AG04449 (cell line): ENCODE measurements around the gene L3HYPDH.
A peak's percentile ranks its signal among the peaks of the same experiment; 100 is the strongest.

ENCODE experiments used
- CTCF ChIA-PET: fragments of 350-600 bp; formaldehyde crosslinking; extraction: SDS; loops from one replicate; lab custom pipeline; 2021; ENCODE audit warnings: antibody characterized with exemption; lab: Yijun Ruan, JAX
- POLR2A ChIA-PET: fragments of 400-600, 350-600 bp; formaldehyde crosslinking; extraction: SDS; loops from one replicate; lab custom pipeline; 2020; ENCODE audit warnings: antibody characterized with exemption, inconsistent platforms; lab: Yijun Ruan, JAX
- DNase-seq: peaks from one replicate; pipeline ENCODE4 v3.0.0-alpha.2; 2010; ENCODE audit warnings: low read depth, low spot score
- H3K4me3 ChIP-seq: 2 replicates; pipeline ENCODE4 v1.5.1; 2011; ENCODE audit warnings: low read depth, mild to moderate bottlenecking, control low read depth, low read length
- TF ChIP-seq, protein P1 (sequence below): IDR thresholded peaks from one replicate; pipeline ENCODE4 v1.5.1; 2011; ENCODE audit warnings: mild to moderate bottlenecking, moderate library complexity, low read length, control low read depth, inconsistent platforms; ENCODE audit not compliant: insufficient read depth; ENCODE audit errors: missing control alignments

L3HYPDH gene

GRCh38 chr14:59461891-59462290, 22.3 kb downstream of the L3HYPDH start:
- H3K4me3 ChIP-seq, result no peak overlapping the region
- no peak for DNase-seq
- ChIA-PET CTCF (interaction anchor here (1.0 kb wide), 1 partner anchor 22 kb away, joined by 3 read pairs; the partner anchor contains the start of genes JKAMP and L3HYPDH), POLR2A (no interaction called here)
- TF ChIP-seq, protein P1, sequence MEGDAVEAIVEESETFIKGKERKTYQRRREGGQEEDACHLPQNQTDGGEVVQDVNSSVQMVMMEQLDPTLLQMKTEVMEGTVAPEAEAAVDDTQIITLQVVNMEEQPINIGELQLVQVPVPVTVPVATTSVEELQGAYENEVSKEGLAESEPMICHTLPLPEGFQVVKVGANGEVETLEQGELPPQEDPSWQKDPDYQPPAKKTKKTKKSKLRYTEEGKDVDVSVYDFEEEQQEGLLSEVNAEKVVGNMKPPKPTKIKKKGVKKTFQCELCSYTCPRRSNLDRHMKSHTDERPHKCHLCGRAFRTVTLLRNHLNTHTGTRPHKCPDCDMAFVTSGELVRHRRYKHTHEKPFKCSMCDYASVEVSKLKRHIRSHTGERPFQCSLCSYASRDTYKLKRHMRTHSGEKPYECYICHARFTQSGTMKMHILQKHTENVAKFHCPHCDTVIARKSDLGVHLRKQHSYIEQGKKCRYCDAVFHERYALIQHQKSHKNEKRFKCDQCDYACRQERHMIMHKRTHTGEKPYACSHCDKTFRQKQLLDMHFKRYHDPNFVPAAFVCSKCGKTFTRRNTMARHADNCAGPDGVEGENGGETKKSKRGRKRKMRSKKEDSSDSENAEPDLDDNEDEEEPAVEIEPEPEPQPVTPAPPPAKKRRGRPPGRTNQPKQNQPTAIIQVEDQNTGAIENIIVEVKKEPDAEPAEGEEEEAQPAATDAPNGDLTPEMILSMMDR, result no peak

- H3K4me3 ChIP-seq, result no peak overlapping the region
- no peak for DNase-seq
- TF ChIP-seq, protein P1, result no peak
- ChIA-PET CTCF (interaction anchor here (1.0 kb wide), 1 partner anchor 13 kb away, joined by 3 read pairs; no protein-coding TSS in a partner anchor), POLR2A (no interaction called here)
These were observed 23.8 kb downstream of the L3HYPDH start for GRCh38 chr14:59460378-59460777.

GRCh38 chr14:59458486-59458885, 25.7 kb downstream of the L3HYPDH start:
- POLR2A ChIA-PET, result no interaction called here
- CTCF ChIA-PET, result interaction anchor here (1.6 kb wide), 1 partner anchor 7 kb away, joined by 5 read pairs; no protein-coding TSS in a partner anchor
- H3K4me3 ChIP-seq, result no peak overlapping the region
- no peak for DNase-seq
- TF ChIP-seq, protein P1, result no peak

- CTCF ChIA-PET, result interaction anchor here (0.7 to 1.4 kb wide), 4 partner anchors 9 to 331 kb away, joined by 3 to 5 read pairs (median 4); partner anchors contain the start of genes JKAMP and L3HYPDH
- H3K4me3 ChIP-seq, result no peak overlapping the region
- DNase-seq, result no peak
- TF ChIP-seq, protein P1, result no peak
- POLR2A ChIA-PET, result interaction anchor here (1.1 kb wide), 1 partner anchor 27 kb away, joined by 3 read pairs; no protein-coding TSS in a partner anchor
These were observed 28.8 kb downstream of the L3HYPDH start for GRCh38 chr14:59455411-59455810.

DNA sequence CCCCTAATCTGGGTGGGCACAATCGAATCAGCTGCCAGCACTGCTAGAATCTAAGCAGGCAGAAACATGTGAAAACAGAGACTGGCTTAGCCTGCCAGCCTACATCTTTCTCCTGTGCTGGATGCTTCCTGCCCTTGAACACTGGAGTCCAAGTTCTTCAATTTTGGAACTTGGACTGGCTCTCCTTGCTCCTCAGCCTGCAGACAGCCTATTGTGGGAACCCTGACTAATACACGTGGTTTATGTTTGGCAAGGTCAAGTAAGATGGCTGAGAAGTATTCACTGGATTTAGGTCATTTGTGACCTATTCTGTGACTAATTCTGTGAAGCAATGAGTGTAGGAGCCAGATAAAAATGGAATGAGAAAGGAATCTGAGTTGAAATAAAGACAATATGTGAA, 30.1 kb downstream of the L3HYPDH start:
- ChIA-PET CTCF (interaction anchor here (1.3 to 1.4 kb wide), 3 partner anchors 10 to 330 kb away, joined by 3 to 5 read pairs (median 5); partner anchors contain the start of genes JKAMP and L3HYPDH), POLR2A (interaction anchor here (1.1 kb wide), 1 partner anchor 29 kb away, joined by 3 read pairs; no protein-coding TSS in a partner anchor)
- peak; percentile 92 for DNase-seq
- H3K4me3 ChIP-seq, result no peak overlapping the region
- TF ChIP-seq, protein P1, result no peak

DNA sequence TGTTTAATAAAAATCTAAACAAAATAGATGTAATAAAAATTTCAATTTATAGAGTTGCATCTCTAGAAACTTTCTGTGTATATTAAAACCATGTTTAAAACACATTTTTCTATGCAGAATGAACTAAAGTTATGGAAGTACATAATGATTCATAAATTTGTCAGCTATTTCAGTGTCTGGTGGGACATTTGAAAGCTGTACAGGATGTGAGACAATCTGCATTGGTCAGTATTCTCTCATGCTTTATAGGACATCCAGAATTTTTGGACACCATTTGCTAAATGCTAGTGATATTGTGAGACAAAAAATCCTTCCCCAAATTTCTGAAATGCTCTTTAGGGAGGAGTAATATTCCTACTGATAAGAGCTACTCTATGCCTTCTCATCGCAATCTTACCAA, 32.4 kb downstream of the L3HYPDH start:
- no peak for DNase-seq
- ChIA-PET CTCF (interaction anchor here (0.8 to 22.5 kb wide), 4 partner anchors 8 to 324 kb away, joined by 3 to 443 read pairs (median 6); partner anchors contain the start of genes CCDC175 and L3HYPDH), POLR2A (no interaction called here)
- no peak overlapping the region for H3K4me3 ChIP-seq
- TF ChIP-seq, protein P1, result no peak
